NCI-H2196 treated with DMSO at 0.1 percent for 48 hours (cell line): Measurements from ENCODE around the gene PLA2G4B.

ENCODE experiments used
- DNase-seq: peaks from one replicate; lab custom pipeline; 2025; ENCODE audit not compliant: unreplicated experiment; lab: John Stamatoyannopoulos, UW

The PLA2G4B gene

GRCh38 chr15:41850482-41851166, 12.0 kb downstream of the PLA2G4B start:
- DNase-seq: no peak

- DNase-seq: no peak
Measured at GRCh38 chr15:41851167-41851523, 12.5 kb downstream of the PLA2G4B start.

GRCh38 chr15:41851755-41852370, 13.2 kb downstream of the PLA2G4B start:
- no peak for DNase-seq

- DNase-seq: no peak
Measured at GRCh38 chr15:41852736-41853590, 14.3 kb downstream of the PLA2G4B start.

- DNase-seq: no peak
Measured at GRCh38 chr15:41853831-41854230, 15.2 kb downstream of the PLA2G4B start.

- DNase-seq: no peak
Measured at GRCh38 chr15:41854443-41854842, 15.8 kb downstream of the PLA2G4B start.

GRCh38 chr15:41855261-41855961, 16.8 kb downstream of the PLA2G4B start:
- DNase-seq: no peak

GRCh38 chr15:41856262-41856661, 17.6 kb downstream of the PLA2G4B start:
- no peak for DNase-seq

- no peak for DNase-seq
Measured at GRCh38 chr15:41856716-41857115, 18.1 kb downstream of the PLA2G4B start.

GRCh38 chr15:41857316-41857715, 18.7 kb downstream of the PLA2G4B start:
- DNase-seq: no peak

- no peak for DNase-seq
Measured at GRCh38 chr15:41858756-41859155, 20.1 kb downstream of the PLA2G4B start.

- no peak for DNase-seq
Measured at GRCh38 chr15:41860049-41860828, 21.6 kb downstream of the PLA2G4B start.

GRCh38 chr15:41861736-41862356, 23.2 kb downstream of the PLA2G4B start:
- DNase-seq: no peak

GRCh38 chr15:41862515-41863116, 24.0 kb downstream of the PLA2G4B start:
- DNase-seq: no peak

- no peak for DNase-seq
Measured at GRCh38 chr15:41865490-41866055, 26.9 kb downstream of the PLA2G4B start.

GRCh38 chr15:41866263-41866703, 27.6 kb downstream of the PLA2G4B start:
- no peak for DNase-seq

GRCh38 chr15:41866872-41867579, 28.4 kb downstream of the PLA2G4B start:
- no peak for DNase-seq

GRCh38 chr15:41868321-41868720, 29.7 kb downstream of the PLA2G4B start:
- DNase-seq: no peak
